Neutrophil (primary cell): ENCODE measurements around the gene CHI3L1.

Source experiments
- H3K27ac ChIP-seq: fragments of 200-600 bp; sonication (generic); 2 replicates; pipeline ENCODE4 v1.5.1; 2016; ENCODE audit warnings: mild to moderate bottlenecking, moderate library complexity
- H3K27me3 ChIP-seq: fragments of 200-600 bp; sonication (generic); 2 replicates; pipeline ENCODE4 v1.6.0; 2016; ENCODE audit warnings: mild to moderate bottlenecking
- H3K36me3 ChIP-seq: fragments of 200-600 bp; sonication (generic); 2 replicates; pipeline ENCODE4 v1.5.1; 2017
- H3K4me1 ChIP-seq, 2 experiments: fragments of 200-600 bp in 1 of 2; sonication (generic) in 1 of 2; 1 replicate in 1 of 2; 2 replicates in 1 of 2; pipeline versions ENCODE4 v1.5.1 to v1.6.1; 2013 to 2016; ENCODE audit warnings: low read depth in 1 of 2, low read length in 1 of 2, mild to moderate bottlenecking in 1 of 2, moderate library complexity in 1 of 2; ENCODE audit not compliant: control insufficient read depth in 1 of 2, insufficient read depth in 1 of 2
- H3K4me3 ChIP-seq, 2 experiments: fragments of 200-600 bp in 1 of 2; sonication (generic) in 1 of 2; 1 replicate in 1 of 2; 2 replicates in 1 of 2; pipeline ENCODE4 v1.5.1; 2013 to 2016; ENCODE audit warnings: low read depth in 1 of 2, low read length in 1 of 2, mild to moderate bottlenecking in 1 of 2, moderate library complexity in 1 of 2
- H3K9me3 ChIP-seq: fragments of 200-600 bp; sonication (generic); 2 replicates; pipeline ENCODE4 v1.5.1; 2016
- TF ChIP-seq, protein P1 (sequence below): fragments of 200-600 bp; sonication (generic); IDR thresholded peaks from 2 replicates; pipeline ENCODE4 v1.5.1; 2016; ENCODE audit warnings: antibody characterized with exemption

CHI3L1 gene

DNA sequence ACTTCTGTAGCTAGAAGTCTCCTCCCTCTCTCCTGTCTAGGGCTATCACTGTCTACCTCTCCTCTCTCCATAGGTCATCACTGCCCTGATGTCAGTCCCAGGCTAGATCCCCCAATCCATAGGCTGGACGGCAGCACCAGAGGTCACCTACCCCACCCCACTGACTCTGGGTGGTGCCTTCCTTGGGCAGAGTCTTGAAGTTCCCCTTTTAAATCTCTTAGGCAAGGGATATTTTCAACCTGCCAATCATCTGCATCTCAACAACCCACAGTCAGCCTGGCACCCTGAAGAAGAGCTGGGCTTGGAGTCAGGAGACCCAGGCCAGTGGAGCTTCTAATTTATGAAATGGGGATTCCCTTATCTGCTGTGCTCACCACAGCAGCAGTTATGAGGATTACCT is 24.1 kb downstream of the CHI3L1 start:
- TF ChIP-seq, protein P1, sequence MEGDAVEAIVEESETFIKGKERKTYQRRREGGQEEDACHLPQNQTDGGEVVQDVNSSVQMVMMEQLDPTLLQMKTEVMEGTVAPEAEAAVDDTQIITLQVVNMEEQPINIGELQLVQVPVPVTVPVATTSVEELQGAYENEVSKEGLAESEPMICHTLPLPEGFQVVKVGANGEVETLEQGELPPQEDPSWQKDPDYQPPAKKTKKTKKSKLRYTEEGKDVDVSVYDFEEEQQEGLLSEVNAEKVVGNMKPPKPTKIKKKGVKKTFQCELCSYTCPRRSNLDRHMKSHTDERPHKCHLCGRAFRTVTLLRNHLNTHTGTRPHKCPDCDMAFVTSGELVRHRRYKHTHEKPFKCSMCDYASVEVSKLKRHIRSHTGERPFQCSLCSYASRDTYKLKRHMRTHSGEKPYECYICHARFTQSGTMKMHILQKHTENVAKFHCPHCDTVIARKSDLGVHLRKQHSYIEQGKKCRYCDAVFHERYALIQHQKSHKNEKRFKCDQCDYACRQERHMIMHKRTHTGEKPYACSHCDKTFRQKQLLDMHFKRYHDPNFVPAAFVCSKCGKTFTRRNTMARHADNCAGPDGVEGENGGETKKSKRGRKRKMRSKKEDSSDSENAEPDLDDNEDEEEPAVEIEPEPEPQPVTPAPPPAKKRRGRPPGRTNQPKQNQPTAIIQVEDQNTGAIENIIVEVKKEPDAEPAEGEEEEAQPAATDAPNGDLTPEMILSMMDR, result no peak
- peaks cover 2 to 10% of the 10 kb centered on the region in 2 experiments for H3K4me1 ChIP-seq
- peaks cover 50% of the 10 kb centered on the region for H3K27me3 ChIP-seq

DNA sequence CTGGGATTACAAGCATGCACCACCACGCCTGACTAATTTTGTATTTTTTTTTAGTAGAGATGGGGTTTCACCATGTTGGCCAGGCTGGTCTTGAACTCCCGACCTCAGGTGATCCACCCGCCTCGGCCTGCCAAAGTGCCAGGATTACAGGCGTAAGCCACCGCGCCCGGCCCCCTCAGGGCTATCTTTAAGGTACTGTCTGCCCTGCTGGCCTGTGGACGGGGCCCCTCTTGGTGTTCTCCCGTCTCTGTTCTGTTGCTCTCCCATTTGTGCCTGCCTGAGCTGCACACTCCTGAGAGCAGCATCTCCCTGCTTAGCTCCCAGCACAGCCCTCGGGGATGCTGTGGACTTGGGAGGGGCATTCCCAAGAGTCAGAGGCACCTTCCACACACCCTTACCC is 24.8 kb downstream of the CHI3L1 start:
- Histone ChIP-seq H3K4me1 (peaks cover 2 to 7% of the 10 kb centered on the region in 2 experiments), H3K4me3 (no peak overlapping the region), H3K36me3 (no peaks in the 10 kb centered on the region), H3K9me3 (no peaks in the 10 kb centered on the region), H3K27me3 (peaks cover 50% of the 10 kb centered on the region), H3K27ac (no peak overlapping the region)
- TF ChIP-seq, protein P1, result no peak

More for the DNA sequence above, 24.1 kb downstream of the CHI3L1 start:
- Histone ChIP-seq H3K9me3 (no peaks in the 10 kb centered on the region), H3K36me3 (no peaks in the 10 kb centered on the region), H3K27ac (no peak overlapping the region), H3K4me3 (no peak overlapping the region)

DNA sequence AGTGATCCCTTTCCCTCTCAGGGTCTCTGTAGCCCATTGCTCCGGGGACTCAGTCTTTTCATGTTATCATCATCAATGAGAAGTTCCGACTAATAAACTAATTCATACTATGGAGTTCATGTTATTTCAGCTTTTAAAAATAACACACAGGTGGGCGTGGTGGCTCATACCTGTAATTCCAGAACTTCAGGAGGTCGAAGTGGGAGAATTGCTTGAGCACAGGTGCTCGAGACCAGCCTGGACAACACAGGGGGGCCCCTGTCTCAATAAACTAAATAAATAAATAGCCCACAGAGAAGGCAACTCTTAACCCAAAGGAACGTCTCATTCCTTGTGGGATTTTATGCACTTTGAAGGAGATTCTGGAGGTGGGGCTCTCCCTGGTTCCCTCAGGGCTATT is 25.3 kb downstream of the CHI3L1 start:
- H3K9me3 ChIP-seq, result no peaks in the 10 kb centered on the region
- TF ChIP-seq, protein P1, result no peak
- no peak overlapping the region for H3K27ac ChIP-seq
- H3K4me1 ChIP-seq, result peaks cover 0 to 3% of the 10 kb centered on the region in 2 experiments
- no peak overlapping the region for H3K4me3 ChIP-seq
- peaks cover 50% of the 10 kb centered on the region for H3K27me3 ChIP-seq
- no peaks in the 10 kb centered on the region for H3K36me3 ChIP-seq

DNA sequence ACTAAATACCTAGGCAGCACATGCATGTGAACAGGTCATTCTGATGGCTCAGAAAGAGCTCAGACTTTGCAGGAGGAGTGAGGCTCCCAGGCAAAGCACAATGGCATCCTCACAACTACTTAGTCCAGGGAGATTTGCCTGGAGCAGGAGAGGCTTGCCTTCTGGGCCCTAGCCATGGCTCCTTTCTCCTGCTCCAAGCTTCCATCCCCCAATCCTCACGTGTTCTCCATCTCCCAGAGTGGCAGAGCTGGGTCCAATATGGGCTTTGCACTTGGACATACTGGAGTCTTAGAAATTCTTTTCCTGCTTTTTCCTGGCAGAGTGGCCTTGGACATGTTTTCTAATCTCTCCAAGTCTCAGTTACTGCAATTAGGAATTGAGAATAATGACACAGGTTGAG is 26.7 kb downstream of the CHI3L1 start:
- Histone ChIP-seq H3K36me3 (no peaks in the 10 kb centered on the region), H3K27ac (no peak overlapping the region), H3K4me1 (peaks cover 0 to 3% of the 10 kb centered on the region in 2 experiments), H3K9me3 (no peaks in the 10 kb centered on the region), H3K4me3 (no peak overlapping the region), H3K27me3 (peaks cover 48% of the 10 kb centered on the region)
- TF ChIP-seq, protein P1, result no peak

DNA sequence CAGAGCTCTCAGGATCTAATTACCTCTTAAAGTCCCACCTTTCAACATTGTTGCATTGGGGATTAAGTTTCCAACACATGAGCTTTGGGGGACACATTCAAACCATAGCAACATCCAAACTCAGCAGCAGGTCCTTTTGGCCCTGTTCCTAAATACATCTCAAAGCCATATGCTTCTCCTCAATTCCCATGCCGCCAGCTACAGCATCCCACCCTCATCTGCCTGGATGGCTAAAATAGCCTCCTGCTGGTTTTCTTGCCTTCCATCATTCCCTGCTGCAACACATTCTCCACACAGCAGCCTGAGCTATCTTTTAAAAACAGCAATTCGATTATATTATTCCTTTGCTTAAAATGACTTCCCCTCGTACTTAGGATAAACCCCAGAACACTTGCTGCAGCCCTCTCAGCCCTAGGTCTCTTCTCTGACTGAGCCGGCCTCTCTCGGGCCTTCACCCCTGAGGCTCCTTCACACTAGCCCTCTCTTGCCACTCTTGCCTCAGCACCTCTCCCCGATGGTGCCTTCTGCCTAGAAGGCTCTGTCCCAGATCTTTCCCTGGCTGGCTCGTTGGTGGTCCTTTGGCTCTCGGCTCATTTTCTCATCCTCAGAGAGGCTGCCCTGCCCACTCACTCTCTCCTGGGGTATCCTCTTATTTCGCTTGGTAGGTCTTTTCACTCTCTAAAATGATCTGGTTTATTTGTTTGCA is 27.4 kb downstream of the CHI3L1 start:
- H3K4me1 ChIP-seq, result peaks cover 0 to 3% of the 10 kb centered on the region in 2 experiments
- no peak overlapping the region for H3K4me3 ChIP-seq
- H3K36me3 ChIP-seq, result no peaks in the 10 kb centered on the region
- no peaks in the 10 kb centered on the region for H3K9me3 ChIP-seq
- H3K27me3 ChIP-seq, result peaks cover 45% of the 10 kb centered on the region
- no peak overlapping the region for H3K27ac ChIP-seq
- TF ChIP-seq, protein P1, result no peak
